ENCODE results near the gene MOCS3.

DNA sequence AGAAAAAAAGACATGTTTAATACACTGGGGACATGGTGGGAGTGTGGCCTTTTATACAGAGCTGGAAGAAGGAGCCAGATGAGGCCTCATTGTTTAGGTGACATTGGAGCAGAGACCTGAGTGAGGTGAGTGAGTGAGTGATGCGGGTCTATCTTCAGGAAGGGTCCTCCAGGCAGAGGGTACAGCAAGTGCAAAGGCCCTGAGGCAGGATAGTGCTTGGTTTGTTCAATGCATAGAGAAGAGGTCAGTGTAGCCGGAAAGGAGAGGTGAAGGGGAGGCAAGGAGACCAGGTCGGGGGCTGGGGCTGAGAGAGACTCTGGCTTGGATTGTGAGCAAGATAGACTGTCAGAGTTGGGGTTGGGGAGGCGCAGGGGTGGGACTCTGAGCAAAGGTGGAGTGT, 40.7 kb downstream of the MOCS3 start:
- TF ChIP-seq POLR2A (IDR thresholded peaks at IDR 0.05; ENCODE audit: low read depth, low read length) (no peak), POLR2AphosphoS5 (IDR thresholded peaks at IDR 0.05; ENCODE audit: low read depth, low read length) (no peak), TAF1 (IDR thresholded peaks at IDR 0.05; ENCODE audit: borderline replicate concordance, low read depth, low read length) (no peak)
